GM13977 (cell line): ENCODE data around the gene CELF5.

ENCODE experiments used
- DNase-seq: peaks from one replicate; pipeline ENCODE4 v3.0.0; 2012; ENCODE audit warnings: low spot score
- in situ Hi-C: fragments of 300-500 bp; cut with MboI; formaldehyde crosslinking; loops from one replicate; pipeline ENCODE4 v1.12.0; 2022; ENCODE audit warnings: low sequenced_read_pairs, low pct_unique_long_range_greater_than_20kb, mixed read lengths, inconsistent platforms; ENCODE audit not compliant: unreplicated experiment
- TF ChIP-seq, protein P1 (sequence below): IDR thresholded peaks from 2 replicates; pipeline ENCODE4 v1.5.1; 2012; ENCODE audit warnings: mild to moderate bottlenecking, control low read depth; ENCODE audit not compliant: insufficient read depth; ENCODE audit errors: extremely low read depth, missing control alignments

CELF5 gene

DNA sequence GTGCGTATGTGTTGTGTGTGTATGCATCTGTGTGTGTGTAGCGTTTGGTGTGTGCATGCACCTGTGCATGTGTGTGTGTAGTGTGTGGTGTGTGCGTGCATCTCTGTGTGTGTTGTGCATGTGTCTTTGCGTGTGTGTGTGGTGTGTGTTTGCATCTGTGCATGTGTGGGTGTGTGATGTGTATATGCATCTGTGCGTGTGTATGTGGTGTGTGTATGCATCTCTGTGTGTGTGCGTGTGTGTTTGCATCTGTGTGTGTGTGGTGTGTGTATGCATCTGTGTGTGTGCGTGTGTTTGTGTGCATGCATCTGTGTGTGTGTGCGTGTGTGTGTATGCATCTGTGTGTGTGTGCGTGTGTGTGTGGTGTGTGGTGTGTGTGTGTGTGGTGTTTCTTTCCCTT is 20.6 kb downstream of the CELF5 start:
- DNase-seq, result no peak
- TF ChIP-seq, protein P1, sequence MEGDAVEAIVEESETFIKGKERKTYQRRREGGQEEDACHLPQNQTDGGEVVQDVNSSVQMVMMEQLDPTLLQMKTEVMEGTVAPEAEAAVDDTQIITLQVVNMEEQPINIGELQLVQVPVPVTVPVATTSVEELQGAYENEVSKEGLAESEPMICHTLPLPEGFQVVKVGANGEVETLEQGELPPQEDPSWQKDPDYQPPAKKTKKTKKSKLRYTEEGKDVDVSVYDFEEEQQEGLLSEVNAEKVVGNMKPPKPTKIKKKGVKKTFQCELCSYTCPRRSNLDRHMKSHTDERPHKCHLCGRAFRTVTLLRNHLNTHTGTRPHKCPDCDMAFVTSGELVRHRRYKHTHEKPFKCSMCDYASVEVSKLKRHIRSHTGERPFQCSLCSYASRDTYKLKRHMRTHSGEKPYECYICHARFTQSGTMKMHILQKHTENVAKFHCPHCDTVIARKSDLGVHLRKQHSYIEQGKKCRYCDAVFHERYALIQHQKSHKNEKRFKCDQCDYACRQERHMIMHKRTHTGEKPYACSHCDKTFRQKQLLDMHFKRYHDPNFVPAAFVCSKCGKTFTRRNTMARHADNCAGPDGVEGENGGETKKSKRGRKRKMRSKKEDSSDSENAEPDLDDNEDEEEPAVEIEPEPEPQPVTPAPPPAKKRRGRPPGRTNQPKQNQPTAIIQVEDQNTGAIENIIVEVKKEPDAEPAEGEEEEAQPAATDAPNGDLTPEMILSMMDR, result no peak
- in situ Hi-C loops, result no loop called here

DNA sequence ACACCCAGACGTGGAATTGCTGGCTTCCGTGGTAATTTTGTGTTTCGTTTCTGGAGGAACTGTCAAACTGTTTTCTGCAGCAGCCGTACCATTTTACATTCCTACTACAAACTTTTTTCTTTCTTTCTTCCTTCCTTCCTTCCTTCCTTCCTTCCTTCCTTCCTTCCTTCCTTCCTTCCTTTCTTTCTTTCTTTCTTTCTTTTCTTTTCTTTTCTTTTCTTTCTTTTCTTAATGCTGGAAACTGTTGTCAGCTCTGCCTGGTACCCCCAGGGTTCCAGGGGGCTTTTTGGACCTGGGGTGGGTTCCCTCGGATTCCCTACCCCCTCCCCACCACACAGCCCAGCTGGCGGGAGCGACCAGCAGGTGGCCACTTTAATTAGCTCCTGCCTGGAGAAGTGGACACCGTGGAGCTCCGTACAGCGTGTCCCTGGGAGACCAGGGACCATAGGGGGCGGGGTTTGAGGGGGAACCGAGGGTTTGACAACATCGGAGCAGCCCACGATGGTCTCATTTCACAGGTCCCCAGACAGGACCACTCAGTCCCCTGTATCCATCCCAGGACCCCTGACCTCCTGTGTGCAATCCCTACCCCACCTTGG is 24.4 kb downstream of the CELF5 start:
- in situ Hi-C loops, result no loop called here
- no peak for DNase-seq
- TF ChIP-seq, protein P1, result no peak

DNA sequence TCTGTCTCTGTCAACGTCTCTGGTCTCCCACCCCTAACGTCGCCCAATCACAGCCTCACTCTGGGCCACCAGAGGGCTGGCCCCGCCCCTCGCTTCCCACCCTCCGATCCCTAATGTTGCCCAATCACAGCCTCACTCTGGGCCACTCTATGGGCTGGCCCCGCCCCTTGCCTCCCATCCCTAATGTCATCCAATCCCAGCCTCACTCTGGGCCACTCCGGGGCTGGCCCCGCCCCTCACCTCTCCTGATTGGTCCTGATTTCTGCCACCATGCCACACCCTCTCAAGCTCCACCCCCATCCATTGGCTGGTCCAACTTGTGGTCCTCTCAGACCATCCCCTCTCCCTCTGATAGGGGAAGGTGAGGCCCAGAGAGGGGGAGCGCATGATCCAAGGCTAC is 24.9 kb downstream of the CELF5 start:
- in situ Hi-C loops, result no loop called here
- DNase-seq, result no peak
- TF ChIP-seq, protein P1, result no peak

DNA sequence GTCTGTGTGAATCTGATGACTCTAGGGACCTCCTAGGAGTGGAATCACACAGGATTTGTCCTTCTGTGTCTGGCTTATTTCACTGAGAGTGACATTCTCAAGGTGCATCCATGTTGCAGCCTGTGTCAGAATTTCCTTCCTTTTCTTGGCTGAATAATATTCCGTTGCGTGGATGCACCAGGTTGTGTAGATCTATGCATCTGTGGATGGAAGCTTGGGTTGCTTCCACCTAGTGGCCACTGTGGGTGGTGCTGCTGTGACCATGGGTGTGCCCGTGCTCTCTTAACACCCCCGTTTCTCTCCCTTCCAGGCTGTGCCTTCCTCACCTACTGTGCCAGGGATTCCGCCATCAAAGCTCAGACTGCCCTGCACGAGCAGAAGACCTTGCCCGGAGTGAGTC is 26.2 kb downstream of the CELF5 start:
- in situ Hi-C loops, result no loop called here
- TF ChIP-seq, protein P1, result peak; percentile 71
- peak; percentile 67 for DNase-seq

DNA sequence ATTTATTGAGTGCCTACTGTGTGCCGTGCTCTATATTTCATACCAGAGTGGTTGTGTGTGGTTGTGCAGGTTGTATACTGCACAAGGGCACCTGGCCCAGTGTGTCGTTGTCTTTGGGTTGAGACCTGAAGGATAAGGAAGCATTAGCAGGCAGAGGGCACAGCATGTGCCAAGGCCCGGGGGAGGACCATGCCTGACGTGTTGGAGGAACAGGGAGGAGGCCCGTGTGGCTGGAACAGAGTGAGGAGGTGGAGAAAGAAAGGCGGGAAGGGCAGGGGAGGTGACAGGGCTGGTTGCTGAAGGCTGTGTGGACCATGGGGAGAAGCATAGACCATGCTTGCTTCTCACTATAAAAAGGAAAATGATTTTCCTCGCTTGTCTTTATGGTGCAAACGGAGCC is 26.8 kb downstream of the CELF5 start:
- in situ Hi-C loops, result no loop called here
- TF ChIP-seq, protein P1, result no peak
- DNase-seq, result no peak

DNA sequence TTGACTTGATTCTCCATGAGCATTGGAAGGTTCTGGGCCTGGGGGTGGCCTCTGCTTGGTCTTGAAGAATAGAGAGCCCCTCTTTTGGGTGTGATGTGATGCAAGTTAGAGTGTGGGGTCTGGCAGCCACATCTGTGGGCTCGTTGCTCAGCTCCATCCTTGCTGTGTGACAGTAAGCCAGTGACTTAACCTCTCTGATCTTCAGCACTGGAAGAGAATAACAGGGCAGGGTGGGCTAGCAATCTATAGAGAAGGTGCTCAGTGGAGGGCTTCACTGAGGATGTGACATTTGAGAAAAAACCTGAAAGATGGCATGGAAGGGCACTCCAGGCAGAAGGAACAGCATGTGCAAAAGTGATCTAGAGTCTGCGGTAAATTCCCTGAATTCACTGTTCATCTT is 28.2 kb downstream of the CELF5 start:
- DNase-seq, result no peak
- in situ Hi-C loops, result no loop called here
- TF ChIP-seq, protein P1, result no peak

DNA sequence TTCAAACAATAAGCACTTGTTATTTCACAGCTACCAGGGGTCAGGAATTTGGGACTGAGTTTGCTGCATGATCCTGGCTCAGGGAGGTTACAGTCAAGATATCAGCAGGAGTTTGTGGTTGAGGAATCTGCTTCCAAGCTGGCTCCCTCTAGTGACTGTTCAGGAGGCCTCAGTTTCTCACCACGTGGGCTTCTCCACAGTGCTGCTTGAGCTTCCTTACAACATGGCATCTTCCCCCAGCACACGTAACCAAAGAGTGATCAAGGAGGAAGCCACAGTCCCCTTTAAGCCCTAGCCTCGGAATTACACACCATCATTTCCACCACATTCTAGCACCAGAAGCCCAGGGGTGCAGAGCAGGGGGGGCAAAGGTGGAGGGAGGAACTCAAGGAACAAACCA is 28.8 kb downstream of the CELF5 start:
- in situ Hi-C loops, result no loop called here
- no peak for DNase-seq
- TF ChIP-seq, protein P1, result peak; percentile 7
